ENCODE measurements around the gene RDH12.

RDH12 gene

GRCh38 chr14:67776653-67777322 is 75.1 kb downstream of the RDH12 start:
- TF ChIP-seq CTCF (IDR thresholded peaks at IDR 0.05), result no peak
- Histone ChIP-seq H3K36me3 (peaks cover 88% of the 10 kb centered on the region), H3K4me1 (ENCODE audit: control insufficient read depth in 1 of 2, insufficient read depth in 1 of 2, low read depth in 1 of 2, low read length in 1 of 2) (peaks cover 11 to 14% of the 10 kb centered on the region in 2 experiments), H3K9me3 (no peaks in the 10 kb centered on the region), H3K27me3 (no peaks in the 10 kb centered on the region), H3K4me3 (ENCODE audit: low read depth in 1 of 2, low read length in 1 of 2) (no peak overlapping the region), H3K27ac (no peak overlapping the region)

GRCh38 chr14:67778792-67779191 is 77.1 kb downstream of the RDH12 start:
- H3K27ac ChIP-seq, result peak overlapping the region; percentile 65
- no peak overlapping the region for H3K4me3 ChIP-seq (ENCODE audit: low read depth in 1 of 2, low read length in 1 of 2)

DNA sequence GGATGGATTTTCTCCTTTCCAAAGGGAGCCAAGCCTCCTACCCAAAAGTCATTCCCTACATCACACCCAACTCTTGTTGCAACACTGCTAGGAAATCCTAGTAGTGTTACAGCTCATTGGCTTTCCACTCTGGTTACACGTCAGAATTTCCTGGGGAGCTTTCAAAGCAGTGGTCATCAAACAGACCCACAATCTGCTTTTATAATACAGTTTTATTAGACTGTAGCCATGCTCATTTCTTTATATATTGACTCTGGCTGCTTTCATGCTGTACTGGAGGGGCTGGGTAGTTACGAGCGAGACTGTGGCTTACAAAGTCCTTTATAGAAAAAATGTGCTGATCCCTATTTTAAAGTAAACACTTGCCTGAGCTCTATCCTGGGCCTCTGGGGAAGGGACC is 80.4 kb downstream of the RDH12 start:
- Histone ChIP-seq H3K27me3 (no peaks in the 10 kb centered on the region), H3K4me3 (ENCODE audit: low read depth in 1 of 2, low read length in 1 of 2) (no peak overlapping the region), H3K36me3 (peaks cover 89% of the 10 kb centered on the region), H3K9me3 (no peaks in the 10 kb centered on the region), H3K27ac (no peak overlapping the region), H3K4me1 (ENCODE audit: control insufficient read depth in 1 of 2, insufficient read depth in 1 of 2, low read depth in 1 of 2, low read length in 1 of 2) (peaks cover 11 to 14% of the 10 kb centered on the region in 2 experiments)
- no peak for TF ChIP-seq CTCF (IDR thresholded peaks at IDR 0.05)

More at GRCh38 chr14:67778792-67779191, 77.1 kb downstream of the RDH12 start:
- TF ChIP-seq CTCF (IDR thresholded peaks at IDR 0.05), result no peak
- H3K9me3 ChIP-seq, result no peaks in the 10 kb centered on the region
- H3K27me3 ChIP-seq, result no peaks in the 10 kb centered on the region
- H3K36me3 ChIP-seq, result peaks cover 88% of the 10 kb centered on the region
- H3K4me1 ChIP-seq (ENCODE audit: control insufficient read depth in 1 of 2, insufficient read depth in 1 of 2, low read depth in 1 of 2, low read length in 1 of 2), result peaks cover 11 to 14% of the 10 kb centered on the region in 2 experiments

Measured in neutrophil (primary cell).